Body of pancreas (tissue), 4 donors: Measurements from ENCODE around the gene CFHR1. TPM values are rescaled to one million over a fixed set of nuclear protein-coding genes. Genes with fewer than 3 reads are reported as not detected.
"Not testable (repeated sequence)": the region's sequence is repeated elsewhere in the genome, so short reads cannot be mapped to it uniquely, and the experiment has no call there.

Experiments
- ATAC-seq: fragments of 150-250 bp; one replicate; pipeline ENCODE4 v1.9.1; 2016
- DNase-seq, 4 donors: peaks; one replicate each; pipeline ENCODE4 v3.0.0-alpha.2; 2019
- H3K27ac ChIP-seq, 4 donors: fragments of 200-600 bp; sonication (generic); 1 replicate in 3 of 4; 2 replicates in 1 of 4; pipeline versions ENCODE4 v1.5.1 to v1.6.1; 2016 to 2019; ENCODE audit warnings: mild to moderate bottlenecking in 1 of 4, mixed read lengths in 1 of 4, moderate library complexity in 1 of 4
- H3K27me3 ChIP-seq, 2 donors: fragments of 200-600 bp; sonication (generic); one replicate each; pipeline ENCODE4 v1.6.0; 2016; ENCODE audit warnings: mild to moderate bottlenecking in 1 of 2
- H3K36me3 ChIP-seq, 2 donors: fragments of 200-600 bp; sonication (generic); replicated peaks in 1 of 2; 2 replicates each; pipeline ENCODE4 v1.5.1; 2016; ENCODE audit warnings: low read depth in 2 of 2; ENCODE audit not compliant: insufficient read depth in 1 of 2
- H3K4me1 ChIP-seq: fragments of 200-600 bp; sonication (generic); one replicate; pipeline ENCODE4 v1.6.0; 2016
- H3K4me3 ChIP-seq, 2 donors: fragments of 200-600 bp; sonication (generic); 1 replicate in 1 of 2; 2 replicates in 1 of 2; pipeline ENCODE4 v1.5.1; 2016 to 2019
- H3K9me3 ChIP-seq, 3 donors: fragments of 200-600 bp; sonication (generic); 1 replicate in 2 of 3; 2 replicates in 1 of 3; pipeline ENCODE4 v1.5.1; 2016
- POLR2A ChIP-seq, 3 donors: fragments of 450-650 bp; IDR thresholded peaks; one replicate each; pipeline ENCODE4 v1.6.1; 2016; ENCODE audit warnings: antibody characterized with exemption in 3 of 3, mild to moderate bottlenecking in 2 of 3
- WGBS, 2 donors: methylation state at CpG; one replicate each; pipeline ENCODE4 v1.1.5; 2017; 5-methylcytosine and 5-hydroxymethylcytosine counted together
- intact Hi-C: fragments of 100-400 bp; cut with DNase I; formaldehyde crosslinking; loops from one replicate; pipeline ENCODE4 v1.15.1; 2023
- total RNA-seq, 2 donors: library from RNA; depleted of rRNA; stranded (reverse); fragments of >200 nt; gene quantifications; one replicate each; pipeline ENCODE4 v1.1.0, GENCODE V29; 2016
- TF ChIP-seq, protein P1 (sequence below), 7 experiments: fragments of 450-650 bp in 4 of 7; fragments of 200-600 bp in 3 of 7; sonication (generic) in 3 of 7; IDR thresholded peaks; one replicate each; pipeline ENCODE4 v1.5.1; 2016 to 2019; ENCODE audit warnings: antibody characterized with exemption in 7 of 7

CFHR1 gene
- not detected for total RNA-seq

DNA sequence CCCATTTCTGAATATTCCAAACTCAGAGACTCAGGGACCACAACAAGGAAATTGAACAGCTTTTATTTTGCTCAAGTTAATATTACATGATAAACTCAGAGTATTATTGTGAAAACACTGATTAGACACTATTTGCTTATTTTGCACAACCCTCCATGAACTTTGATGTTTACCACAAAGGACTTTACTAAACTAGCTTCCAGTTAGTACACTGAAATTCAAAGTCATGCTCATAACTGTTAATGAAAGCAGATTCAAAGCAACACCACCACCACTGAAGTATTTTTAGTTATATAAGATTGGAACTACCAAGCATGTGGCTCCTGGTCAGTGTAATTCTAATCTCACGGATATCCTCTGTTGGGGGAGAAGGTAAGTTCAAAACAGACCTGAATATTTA, at the start of gene CFHR1:
Gene CFHR1, plus strand, starts transcription at position 201 of the 400 bp plus-strand sequence. Its CDS starts 114 bp downstream, at position 315.
- intact Hi-C loops, DNase-seq, H3K27ac ChIP-seq, ATAC-seq, H3K27me3 ChIP-seq, H3K4me3 ChIP-seq, H3K4me1 ChIP-seq, H3K9me3 ChIP-seq, H3K36me3 ChIP-seq: not testable (repeated sequence)
- no CpG with 5 or more reads among the region's 1 CpG for WGBS, 2 donors

DNA sequence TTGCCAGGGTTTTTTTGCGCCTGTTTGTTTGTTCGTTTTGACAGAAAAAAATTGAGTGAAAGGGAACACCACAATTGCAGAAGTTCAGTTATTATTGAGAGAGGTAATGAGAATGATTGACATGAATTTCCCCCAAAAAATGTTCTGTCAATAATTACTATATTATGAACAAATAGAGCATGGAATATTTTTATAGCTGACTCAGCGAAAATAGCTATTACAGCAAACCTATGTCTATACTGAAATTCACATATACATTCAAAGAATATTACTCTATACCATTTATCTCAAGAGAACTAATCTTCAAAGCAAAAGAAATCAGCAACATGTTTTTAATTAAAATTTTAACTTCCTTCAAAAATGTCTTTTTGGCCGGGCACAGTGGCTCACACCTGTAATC, 49.7 kb upstream of the CFHR1 start:
- H3K27me3 ChIP-seq, H3K9me3 ChIP-seq, H3K27ac ChIP-seq, H3K4me3 ChIP-seq, H3K4me1 ChIP-seq, H3K36me3 ChIP-seq, intact Hi-C loops, DNase-seq, ATAC-seq: not testable (repeated sequence)
- 77 to 92% methylated on average over 4 of the region's 4 CpGs for WGBS, 2 donors

DNA sequence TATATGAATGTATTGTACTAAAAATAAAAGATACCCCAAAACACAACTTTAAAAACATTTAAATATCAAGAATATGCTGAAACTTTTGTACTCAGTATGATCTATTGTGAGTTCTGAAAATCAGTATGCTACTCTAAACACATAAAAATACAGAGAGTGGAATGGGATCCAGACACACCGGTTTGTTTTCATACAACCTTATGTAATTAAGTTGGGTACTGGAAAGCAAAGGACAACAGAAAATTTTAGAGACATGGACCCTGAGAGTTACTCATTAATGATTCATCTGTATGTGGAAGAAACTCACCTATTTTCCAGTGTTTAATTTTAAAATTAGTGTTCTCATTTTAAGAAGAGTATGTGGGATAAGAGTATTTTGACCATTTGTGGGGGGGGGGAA, 45.8 kb upstream of the CFHR1 start:
- Histone ChIP-seq H3K27ac (no peak overlapping the region), H3K4me3 (no peak overlapping the region), H3K36me3 (no peaks in the 10 kb centered on the region), H3K27me3 (no peaks in the 10 kb centered on the region), H3K4me1 (no peaks in the 10 kb centered on the region), H3K9me3 (no peaks in the 10 kb centered on the region)
- TF ChIP-seq POLR2A (IDR thresholded peaks at IDR 0.05) = no peak
- TF ChIP-seq, protein P1, sequence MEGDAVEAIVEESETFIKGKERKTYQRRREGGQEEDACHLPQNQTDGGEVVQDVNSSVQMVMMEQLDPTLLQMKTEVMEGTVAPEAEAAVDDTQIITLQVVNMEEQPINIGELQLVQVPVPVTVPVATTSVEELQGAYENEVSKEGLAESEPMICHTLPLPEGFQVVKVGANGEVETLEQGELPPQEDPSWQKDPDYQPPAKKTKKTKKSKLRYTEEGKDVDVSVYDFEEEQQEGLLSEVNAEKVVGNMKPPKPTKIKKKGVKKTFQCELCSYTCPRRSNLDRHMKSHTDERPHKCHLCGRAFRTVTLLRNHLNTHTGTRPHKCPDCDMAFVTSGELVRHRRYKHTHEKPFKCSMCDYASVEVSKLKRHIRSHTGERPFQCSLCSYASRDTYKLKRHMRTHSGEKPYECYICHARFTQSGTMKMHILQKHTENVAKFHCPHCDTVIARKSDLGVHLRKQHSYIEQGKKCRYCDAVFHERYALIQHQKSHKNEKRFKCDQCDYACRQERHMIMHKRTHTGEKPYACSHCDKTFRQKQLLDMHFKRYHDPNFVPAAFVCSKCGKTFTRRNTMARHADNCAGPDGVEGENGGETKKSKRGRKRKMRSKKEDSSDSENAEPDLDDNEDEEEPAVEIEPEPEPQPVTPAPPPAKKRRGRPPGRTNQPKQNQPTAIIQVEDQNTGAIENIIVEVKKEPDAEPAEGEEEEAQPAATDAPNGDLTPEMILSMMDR (IDR thresholded peaks at IDR 0.05) = no peak
- DNase-seq = no peak
- 97 to 100% methylated on average over 1 of the region's 1 CpG for WGBS, 2 donors
- ATAC-seq = no peak
- intact Hi-C loops = no loop called here

DNA sequence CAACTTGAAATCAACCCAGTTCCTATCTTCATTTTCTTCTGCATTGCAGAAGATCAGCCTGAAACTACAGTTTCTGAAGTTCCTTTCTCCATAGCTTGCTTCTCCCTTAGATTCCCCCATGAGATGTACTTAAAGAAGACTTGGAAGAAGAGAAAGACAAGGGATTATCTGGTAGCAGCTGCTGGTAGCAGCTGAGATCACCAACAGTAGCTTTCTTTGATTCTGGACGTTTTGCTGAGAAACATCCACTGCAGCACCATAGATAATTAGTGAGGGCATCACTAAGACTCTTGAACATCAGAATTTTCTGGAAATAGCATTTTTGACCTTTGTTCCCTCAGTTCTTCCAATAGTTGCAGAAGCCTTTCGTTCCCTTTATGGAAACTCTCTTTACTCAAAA, 45.4 kb upstream of the CFHR1 start:
- TF ChIP-seq POLR2A (IDR thresholded peaks at IDR 0.05) = no peak
- TF ChIP-seq, protein P1 (IDR thresholded peaks at IDR 0.05) = no peak
- no peak for ATAC-seq
- intact Hi-C loops = no loop called here
- Histone ChIP-seq H3K9me3 (no peaks in the 10 kb centered on the region), H3K4me1 (no peaks in the 10 kb centered on the region), H3K36me3 (no peaks in the 10 kb centered on the region), H3K27me3 (no peaks in the 10 kb centered on the region), H3K4me3 (no peak overlapping the region), H3K27ac (no peak overlapping the region)
- DNase-seq = no peak
- WGBS, 2 donors = 34 to 40% methylated on average over 2 of the region's 2 CpGs

DNA sequence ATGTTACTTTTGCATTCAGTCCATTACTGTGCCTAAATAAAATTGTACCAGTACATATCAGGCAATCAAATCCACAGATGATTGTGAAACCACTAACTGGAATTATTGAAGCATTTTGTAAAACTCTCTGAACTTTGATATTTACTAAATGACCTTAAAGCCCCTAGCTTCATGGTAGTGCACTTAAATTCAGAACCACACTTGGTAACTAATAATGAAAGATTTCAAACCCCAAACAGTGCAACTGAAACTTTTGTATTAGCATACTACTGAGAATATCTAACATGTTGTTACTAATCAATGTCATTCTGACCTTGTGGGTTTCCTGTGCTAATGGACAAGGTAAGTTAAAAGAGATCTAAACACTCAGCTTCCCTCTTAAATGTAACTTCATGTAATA, 44.9 kb upstream of the CFHR1 start, which contains the start of gene CFHR3:
Gene CFHR3, plus strand, starts transcription at position 238 of the 400 bp plus-strand sequence. Its CDS starts 47 bp downstream, at position 285.
- H3K27me3 ChIP-seq = no peaks in the 10 kb centered on the region
- TF ChIP-seq POLR2A (IDR thresholded peaks at IDR 0.05) = no peak
- TF ChIP-seq, protein P1 (IDR thresholded peaks at IDR 0.05) = no peak
- no peaks in the 10 kb centered on the region for H3K4me1 ChIP-seq
- H3K9me3 ChIP-seq = no peaks in the 10 kb centered on the region
- no peak within 1 kb of the TSS for H3K27ac ChIP-seq
- H3K4me3 ChIP-seq = no peak within 1 kb of the TSS
- intact Hi-C loops = no loop called here
- ATAC-seq (no peak), DNase-seq (no peak)
- no peaks in the 10 kb centered on the region for H3K36me3 ChIP-seq

DNA sequence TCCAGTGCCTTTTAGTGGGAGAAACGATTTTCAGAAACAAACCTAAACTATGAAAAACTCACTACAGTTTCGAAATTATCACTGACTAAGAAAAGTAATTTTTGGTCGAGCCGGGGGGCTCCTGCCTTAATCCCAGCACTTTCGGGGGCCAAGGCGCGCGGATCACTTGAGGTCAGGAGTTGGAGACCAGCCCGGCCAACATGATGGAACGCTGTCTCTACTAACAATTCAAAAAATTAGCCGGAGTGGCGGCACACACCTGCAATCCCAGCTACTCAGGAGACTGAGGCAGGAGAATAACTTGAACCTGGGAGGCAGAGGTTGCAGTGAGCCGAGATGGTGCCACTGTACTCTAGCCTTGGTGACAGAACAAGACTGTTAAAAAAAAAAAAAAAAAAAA, 41.9 kb upstream of the CFHR1 start:
- Histone ChIP-seq H3K36me3 (no peaks in the 10 kb centered on the region), H3K4me3 (no peak overlapping the region), H3K27ac (no peak overlapping the region), H3K4me1 (no peaks in the 10 kb centered on the region), H3K9me3 (no peaks in the 10 kb centered on the region), H3K27me3 (no peaks in the 10 kb centered on the region)
- ATAC-seq (no peak), DNase-seq (no peak)
- WGBS, 2 donors = 72 to 86% methylated on average over 9 to 13 of the region's 13 CpGs
- intact Hi-C loops = no loop called here
- TF ChIP-seq, protein P1 (IDR thresholded peaks at IDR 0.05) = no peak
- no peak for TF ChIP-seq POLR2A (IDR thresholded peaks at IDR 0.05)
